NCI-H1092 (cell line): Measurements from ENCODE around the gene CCDC87.

Experiments
- DNase-seq: peaks from one replicate; lab custom pipeline; 2025; lab: John Stamatoyannopoulos, UW

CCDC87 gene

DNA sequence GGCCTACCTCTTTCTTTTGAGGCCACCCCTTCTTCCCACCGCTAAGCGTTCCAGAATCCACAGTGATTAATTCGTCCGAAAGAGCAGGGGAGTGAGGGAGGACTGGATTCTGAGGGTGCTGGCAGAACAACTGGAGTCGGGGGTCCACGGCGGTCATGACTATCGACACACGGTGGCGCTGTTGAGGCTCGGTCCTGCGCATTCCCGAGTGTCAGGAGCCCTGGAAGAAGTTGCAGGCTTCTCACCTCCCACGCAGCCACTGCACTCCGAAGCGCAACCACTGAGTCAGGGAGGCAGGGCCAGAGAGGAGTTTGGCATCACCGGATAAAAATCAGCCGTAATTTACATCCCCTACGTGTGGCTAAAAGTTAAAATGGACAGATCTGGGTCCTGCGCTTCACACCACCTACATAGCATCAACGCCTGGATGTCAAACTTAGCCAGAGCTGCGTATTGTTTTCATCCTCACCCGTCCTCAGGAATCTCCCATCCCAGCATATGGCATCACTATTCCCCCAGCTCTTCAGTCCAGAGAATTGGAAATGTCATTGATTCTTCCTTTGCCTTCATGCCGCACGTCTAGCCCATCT is 13.8 kb downstream of the CCDC87 start:
- DNase-seq: peak; percentile 67

DNA sequence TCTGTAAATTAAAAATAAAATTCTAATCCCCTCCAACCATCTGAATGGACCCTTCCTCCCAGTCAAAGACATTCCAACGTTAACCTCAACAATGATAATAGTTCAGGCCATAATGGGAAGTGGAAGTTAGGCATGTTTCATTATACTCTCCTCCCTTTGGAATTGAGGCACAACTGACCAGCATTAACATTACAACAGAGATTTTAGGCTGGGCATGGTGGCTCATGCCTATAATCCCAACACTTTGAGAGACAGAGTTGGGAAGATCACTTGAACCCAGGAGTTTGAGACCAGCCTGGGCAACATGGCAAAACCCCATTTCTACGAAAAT is 22.0 kb downstream of the CCDC87 start:
- no peak for DNase-seq

DNA sequence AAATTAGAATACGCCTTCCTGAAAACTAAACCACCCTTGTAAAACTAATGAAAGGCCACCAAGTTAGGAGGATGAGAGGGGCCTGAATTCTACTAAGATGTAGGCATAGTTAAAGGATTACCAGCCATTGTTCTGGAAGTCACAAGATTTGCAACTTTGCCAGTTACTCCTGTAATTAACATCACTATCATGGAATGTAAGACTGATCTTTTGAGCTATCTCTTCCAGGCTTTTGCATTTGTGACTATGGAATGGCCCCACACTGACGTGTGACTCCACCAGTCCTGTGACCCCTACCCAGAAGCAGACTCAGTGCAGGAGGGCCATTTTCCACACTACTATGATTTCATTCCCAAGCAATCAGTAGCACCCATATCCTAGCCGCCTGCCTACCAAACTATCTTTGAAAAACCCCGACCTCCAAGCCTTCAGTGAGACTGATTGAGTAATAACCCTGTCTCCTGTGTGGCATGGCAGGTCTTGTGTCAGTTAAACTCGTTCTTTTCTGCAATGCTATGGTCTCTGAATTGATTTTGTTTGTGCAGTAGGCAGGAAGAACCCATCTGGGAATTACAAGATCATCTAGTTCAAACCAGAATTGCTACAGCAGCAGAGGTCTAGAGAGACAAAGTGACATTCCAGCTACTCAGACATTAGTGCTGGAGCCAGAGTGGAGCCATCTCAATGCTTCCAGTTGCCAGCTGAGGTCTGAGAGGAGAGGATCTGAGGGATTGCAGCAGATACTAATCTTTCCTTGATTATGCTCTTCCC is 22.6 kb downstream of the CCDC87 start:
- no peak for DNase-seq

DNA sequence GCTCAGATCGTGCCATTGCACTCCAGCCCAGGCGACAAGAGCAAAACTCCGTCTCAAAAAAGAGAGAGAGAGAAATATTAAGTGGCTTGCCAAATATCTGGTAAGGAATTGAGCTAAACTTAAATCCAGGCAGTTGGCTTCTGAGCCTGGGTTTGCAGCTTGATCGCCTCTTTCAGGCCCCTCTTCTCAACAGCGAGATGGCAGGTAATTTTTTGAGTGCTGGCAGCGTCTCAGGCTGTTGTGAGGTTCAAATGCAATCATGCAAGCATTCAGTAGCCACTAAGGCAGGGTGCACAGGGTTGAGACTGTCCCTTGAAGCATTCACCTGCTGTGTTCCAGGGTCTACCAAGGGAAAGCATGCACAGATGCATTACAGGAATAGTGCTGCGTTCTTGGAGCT is 23.8 kb downstream of the CCDC87 start:
- no peak for DNase-seq

DNA sequence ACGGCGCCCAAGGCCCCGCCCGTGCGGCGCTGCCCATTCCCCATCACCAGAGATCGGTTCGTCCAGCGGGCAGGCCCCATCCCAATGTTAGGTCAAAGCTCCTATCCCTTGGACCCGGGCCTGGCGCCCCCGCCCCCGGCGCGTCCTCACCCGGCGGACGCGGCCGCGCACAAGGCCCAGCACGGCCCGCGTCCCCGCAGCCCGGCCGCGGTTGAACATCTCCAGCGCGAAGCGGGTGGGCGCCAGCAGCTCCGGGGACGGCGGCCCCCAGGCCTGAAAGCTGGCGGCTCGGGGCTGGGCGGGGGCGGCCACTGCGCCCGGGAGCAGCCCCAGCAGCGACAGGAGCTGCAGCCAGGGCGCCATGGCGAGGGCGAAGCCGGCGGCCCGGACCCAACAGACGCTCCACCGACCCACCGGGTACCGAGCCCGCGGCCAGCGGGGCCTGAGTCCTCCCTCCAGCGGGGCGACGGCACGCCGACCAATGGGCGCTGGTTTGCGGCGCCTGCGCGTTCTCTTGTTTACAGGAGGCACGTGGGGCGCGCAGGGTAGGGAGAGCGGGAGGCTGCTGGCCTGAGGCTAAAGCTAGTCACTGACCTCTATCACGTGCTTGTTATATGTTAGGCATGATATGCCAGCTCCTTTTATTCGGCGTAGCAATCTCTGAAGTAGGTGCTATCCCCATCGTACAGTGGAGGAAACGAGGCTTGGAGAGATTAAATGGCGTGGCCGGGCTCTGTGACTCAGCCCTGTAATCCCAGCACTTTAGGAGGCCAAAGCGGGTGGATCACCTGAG is 24.5 kb downstream of the CCDC87 start, which contains the start of gene CTSF:
TSS of gene CTSF (minus strand) at position 483 of the 793 bp plus-strand sequence. CDS start at position 363, 120 bp downstream.
- peak; percentile 72 for DNase-seq

DNA sequence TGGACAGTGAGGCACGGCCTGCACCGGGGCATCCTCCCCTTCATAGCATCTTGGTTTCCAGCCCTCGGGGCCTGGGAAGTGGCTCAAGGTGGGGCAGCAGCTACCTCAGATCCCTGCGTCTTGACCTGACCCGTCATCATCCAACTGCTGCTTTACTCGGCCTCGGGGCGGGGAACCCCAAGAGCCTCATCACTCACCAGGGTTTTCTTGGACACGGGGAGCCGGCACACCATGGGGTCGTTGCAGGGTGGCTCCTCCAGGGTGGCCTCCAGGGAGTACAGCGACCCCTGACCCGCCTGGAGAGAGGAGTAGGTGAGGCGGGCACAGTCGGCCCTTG is 25.1 kb downstream of the CCDC87 start:
- DNase-seq: no peak

DNA sequence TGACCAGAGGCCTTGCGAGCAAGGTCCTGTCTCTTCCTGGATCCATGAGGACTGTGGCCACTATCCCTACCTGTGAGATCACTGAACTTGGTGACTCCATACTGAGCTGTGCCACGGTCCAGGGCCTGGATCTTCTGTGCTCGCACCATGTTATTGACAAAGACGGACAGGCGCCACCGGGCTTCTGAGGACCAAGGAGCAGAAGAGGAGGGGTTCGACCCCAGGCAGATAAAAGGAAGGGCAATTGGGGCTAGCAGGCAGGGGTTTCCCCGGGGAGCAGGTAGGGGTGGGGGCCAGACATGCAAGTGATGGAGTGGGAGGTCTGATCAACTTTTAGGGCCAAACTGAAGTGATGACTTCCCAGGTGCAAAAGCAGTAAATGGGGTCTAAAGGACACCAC is 26.6 kb downstream of the CCDC87 start:
- DNase-seq: no peak

DNA sequence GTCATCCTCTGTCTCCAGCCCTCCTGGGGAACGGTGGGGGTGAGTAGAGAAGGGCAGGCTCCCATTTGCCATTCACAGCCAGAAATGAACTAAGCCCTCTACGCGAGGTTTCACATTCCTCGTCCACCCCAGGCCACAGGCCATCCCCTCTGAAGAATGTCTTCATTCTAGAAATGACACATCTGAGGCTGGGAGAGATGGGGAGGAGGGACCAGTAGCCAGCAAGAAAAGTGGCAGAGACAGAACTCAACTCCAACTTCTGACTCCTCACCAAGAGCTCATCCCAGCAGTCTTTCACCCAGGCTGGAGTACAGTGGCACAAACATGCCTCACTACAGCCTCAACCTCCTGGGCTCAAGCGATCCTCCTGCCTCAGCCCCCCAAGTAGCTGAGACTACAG is 27.9 kb downstream of the CCDC87 start:
- DNase-seq: no peak

DNA sequence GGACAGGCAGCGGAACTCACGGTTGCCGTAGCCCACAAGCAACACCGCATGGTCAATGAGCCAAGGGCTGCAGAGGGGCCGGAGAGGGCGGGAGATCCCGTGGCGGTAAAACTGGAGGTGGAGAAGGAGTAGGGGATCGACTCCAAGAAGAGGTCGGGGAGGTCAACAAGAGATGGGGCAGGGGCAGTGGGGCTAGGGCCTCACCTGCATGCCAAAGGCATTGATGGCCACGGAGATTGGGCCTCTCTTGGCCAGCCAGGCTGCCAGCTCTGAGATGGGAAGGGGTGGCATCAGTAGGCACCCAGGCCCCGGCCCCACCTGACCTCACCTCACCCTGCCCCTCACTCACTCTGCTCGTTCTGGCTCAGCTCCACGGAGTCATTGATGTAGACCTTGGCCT is 28.3 kb downstream of the CCDC87 start:
- DNase-seq: no peak

DNA sequence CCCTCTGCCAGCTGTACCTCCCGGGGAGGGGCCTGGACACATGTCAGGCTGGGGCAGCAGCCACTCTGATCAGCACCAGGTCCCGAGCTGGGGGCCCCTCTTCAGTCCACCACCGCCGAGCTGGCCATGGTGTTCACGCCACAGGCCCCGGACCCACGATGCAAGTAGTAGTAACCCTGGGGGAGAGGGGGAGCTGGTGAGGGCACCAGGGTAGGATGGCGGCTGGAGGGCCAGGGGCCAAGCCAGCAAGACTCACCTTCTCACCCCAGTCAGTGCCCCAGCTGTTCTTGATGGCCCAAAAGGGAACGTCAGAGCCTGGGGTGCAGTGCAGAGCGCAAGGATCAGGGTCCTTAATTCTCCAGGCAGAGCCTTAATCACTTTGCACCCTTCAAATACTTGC is 29.0 kb downstream of the CCDC87 start:
- no peak for DNase-seq

DNA sequence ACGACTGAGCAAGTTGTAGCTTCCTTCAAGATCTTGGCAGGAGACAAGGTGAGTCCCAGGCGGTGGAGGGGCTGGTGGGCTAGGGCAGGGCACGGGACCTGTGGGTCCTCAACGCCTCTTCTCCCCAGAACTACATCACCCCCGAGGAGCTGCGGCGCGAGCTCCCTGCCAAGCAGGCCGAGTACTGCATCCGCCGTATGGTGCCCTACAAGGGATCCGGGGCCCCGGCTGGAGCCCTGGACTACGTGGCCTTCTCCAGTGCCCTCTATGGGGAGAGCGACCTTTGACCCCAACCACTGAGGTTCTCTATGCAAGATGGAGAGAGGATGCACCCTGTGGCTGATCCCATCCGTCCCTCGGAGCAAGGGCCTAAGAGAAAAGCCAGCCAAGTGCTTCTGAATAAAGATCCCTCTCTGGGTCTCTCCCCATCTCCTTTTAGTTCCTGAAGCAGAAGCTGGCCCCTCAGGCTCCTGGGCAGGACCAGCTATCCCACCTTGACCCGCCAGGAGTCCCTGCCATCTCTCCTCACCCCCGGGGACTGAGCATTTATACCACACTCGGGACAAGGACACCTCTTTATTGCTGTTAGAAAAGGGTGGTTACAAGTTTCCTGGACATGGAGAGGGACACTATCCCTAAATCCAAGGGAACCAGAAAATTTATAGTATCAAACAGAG is 29.8 kb downstream of the CCDC87 start:
- no peak for DNase-seq

DNA sequence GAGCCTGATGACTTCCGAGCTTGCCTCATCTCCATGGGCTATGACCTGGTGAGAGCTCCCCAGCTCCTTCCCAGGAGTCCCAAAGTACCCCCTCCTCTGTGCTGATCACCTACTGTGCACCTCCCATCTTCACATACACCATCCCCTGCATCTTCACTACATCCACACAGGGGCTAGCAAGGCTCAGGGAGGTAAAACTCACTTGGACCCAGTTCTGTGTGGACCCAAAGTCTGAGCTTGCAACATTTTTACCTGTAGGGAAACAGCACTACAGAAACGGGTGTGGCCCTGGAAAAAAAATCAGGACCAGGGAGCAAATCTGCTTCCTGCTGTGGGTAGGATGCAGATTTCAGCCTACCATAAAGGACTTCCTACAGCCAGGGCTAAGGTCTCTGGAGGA is 30.6 kb downstream of the CCDC87 start:
- no peak for DNase-seq

DNA sequence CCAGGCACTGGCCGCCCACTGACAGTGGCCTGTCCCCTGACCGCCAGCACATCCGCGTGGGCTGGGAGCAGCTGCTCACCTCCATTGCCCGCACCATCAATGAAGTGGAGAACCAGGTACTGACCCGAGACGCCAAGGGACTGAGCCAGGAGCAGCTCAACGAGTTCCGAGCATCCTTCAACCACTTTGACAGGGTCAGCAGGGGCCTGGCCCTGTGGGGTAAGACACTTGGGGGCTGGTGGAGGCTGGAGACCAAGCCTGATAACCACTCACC is 31.0 kb downstream of the CCDC87 start:
- DNase-seq: no peak

DNA sequence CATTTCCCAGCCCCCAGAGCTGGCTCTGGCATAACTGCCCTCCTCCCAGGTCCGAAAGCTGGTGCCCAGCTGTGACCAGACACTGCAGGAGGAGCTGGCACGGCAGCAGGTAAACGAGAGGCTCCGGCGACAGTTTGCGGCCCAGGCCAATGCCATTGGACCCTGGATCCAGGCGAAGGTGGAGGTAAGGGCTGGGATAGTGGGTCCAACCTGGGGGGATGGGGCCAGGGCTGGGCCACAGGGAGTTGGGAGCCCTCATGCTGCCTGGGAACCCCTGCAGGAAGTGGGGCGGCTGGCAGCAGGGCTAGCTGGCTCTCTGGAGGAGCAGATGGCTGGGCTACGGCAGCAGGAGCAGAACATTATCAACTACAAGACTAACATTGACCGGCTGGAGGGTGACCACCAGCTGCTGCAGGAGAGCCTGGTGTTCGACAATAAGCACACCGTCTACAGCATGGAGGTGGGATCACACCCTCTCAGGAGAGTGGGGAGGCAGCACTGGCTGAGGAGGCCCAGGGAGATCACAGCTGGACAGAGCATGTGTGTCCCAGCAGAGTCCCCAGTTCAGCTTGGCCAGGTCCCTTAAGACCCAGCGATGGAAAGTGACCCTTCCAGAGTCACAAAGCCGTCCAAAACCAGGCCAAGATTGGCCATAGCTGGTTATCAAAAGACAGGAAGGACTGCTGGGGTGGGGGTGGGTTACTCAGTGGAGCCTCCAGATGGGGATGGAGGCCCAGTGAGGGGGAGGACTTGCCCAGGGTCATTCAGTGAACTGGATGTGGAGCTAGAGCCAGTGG is 31.5 kb downstream of the CCDC87 start:
- DNase-seq: no peak

DNA sequence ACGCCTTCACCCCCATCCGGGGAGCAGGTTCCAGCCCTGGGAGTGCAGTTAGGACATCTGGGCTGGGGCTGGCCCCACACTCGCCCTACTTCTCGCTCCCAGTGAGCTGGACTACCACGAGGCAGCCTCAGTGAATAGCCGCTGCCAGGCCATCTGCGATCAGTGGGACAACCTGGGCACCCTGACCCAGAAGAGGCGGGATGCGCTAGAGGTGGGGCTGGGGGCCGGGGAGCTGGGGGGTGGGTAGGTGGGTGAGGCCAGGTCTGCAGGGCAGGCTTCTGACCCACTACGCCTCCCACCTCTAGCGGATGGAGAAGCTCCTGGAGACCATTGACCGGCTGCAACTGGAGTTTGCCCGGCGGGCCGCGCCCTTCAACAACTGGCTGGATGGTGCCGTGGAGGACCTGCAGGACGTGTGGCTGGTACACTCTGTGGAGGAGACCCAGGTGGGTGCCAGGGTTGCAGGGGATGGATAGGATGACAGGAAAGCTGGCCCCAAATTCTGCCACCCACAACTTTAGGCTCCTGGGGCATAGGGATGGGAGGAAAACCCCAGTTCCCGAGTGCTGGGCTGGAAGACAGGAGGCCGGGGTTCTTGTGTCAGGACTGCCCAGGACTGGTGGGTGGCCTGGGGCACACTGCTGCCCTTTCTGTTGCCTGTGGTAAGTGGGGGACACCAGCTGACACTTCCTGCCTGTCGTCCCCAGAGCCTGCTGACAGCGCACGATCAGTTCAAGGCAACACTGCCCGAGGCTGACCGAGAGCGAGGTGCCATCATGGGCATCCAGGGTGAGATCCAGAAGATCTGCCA is 32.8 kb downstream of the CCDC87 start:
- no peak for DNase-seq

DNA sequence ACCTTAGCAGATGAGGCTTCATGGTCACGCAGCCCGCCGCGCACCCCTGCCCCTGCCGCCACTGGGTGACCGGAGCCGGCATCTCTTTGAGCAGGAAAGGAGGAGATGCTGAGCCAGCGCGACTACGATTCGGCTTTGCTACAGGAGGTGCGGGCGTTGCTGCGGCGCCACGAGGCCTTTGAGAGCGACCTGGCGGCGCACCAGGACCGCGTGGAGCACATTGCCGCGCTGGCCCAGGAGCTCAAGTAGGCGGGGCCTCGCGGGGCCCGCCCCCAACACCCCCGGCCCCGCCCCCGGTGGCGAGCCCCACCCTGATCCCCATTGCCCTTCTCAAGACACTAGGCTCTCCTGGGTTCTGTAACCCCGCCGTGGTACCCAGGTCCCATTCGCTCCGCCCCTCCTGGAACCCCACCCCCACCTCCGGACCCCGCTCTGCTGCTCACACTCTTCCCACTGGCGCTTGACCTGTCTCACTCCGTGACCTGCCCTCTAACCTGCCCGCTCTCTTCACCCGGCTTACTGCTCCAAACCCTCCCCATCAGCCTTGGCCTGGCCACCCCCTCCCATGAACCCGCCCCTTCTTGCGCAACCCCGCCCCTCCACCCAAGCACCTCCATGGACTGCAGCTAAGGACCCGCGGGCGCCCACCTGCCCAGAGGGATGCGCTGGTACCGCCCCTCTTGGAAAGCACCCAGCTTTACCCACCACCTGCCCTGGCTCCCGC is 33.6 kb downstream of the CCDC87 start:
- no peak for DNase-seq

DNA sequence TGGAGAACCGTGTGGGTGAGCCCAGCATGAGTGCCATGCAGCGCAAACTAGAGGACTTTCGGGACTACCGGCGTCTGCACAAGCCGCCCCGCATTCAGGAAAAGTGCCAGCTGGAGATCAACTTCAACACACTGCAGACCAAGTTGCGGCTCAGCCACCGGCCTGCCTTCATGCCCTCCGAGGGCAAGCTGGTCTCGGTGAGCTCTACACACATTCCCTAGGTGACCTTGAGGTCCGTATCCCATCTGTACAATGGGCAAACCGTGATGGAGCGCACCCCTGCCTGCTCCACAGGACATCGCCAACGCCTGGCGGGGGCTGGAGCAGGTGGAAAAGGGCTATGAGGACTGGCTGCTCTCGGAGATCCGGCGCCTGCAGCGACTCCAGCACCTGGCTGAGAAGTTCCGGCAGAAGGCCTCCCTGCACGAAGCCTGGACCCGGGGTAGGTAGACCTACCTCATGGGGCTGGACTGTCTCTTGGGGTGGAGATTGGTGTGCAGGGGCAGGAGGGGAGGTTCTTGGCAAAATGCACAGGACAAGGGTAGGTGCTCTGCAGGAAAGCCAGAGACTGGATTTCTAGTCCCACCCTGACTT is 35.0 kb downstream of the CCDC87 start:
- DNase-seq: no peak

DNA sequence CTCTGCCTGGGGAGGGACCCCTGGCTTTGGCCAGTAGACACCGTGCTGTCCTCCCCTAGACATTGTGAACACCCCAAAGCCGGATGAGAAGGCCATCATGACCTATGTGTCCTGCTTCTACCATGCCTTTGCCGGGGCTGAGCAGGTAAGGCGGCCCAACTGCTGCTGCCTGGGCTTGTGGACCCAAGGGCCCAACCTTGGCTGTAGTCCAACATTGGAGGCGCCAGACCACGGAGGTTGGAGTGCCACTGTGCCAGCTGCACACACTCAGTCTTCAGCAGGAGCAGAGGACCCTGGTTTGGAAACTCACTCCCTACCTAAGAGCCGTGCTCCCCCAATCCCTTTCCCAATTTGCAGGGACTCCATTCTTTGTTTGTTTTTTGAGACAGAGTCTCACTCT is 36.8 kb downstream of the CCDC87 start:
- no peak for DNase-seq

DNA sequence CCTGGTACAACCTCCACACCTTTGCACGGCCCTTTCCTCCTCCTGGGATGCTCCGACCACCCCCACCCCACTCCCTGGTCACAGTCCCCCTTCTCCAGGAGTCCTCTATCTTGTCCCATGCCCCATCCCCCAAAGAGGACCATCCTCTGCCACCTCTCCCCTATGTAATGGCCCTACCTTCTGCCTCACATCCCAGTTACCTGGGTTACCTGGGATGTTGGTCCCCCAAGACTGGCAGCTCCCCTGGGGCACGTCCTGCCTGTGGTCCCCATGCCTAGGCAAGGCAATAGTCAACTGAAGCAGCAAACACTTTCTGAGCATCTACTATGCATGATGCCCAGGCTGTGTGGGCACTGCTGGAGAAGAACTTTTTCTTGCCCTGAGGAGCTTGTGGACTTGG is 37.4 kb downstream of the CCDC87 start:
- DNase-seq: no peak

DNA sequence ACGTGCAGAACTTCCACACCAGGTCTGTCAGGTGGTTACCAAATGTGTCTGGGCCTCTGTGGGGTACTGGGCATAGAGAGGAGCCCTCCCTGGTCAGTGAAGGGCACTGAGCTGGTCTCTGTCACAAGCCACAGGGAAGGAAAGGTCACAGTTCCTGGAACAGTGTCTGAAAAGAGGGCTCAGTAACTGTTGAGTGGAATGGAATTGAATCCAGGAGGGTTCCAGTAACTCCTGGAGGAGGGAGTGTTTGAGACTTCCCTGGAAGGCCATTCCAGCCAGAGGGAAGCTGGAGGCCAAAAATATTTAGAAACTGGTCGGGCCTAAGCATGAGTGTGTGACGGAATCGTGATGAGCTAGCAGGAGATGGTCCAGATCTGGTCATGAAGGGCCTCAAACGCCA is 38.3 kb downstream of the CCDC87 start:
- no peak for DNase-seq
